HL-60 (cell line): ENCODE data around the gene DSC1.

Source experiments
- DNase-seq, 2 experiments: peaks; one replicate each; pipeline ENCODE4 v3.0.0-alpha.2; 2010 to 2020; ENCODE audit warnings: low read depth in 1 of 2, low spot score in 1 of 2
- H3K27ac ChIP-seq: fragments of 250-450 bp; sonication (Bioruptor Pico); replicated peaks from 2 replicates; pipeline ENCODE4 v1.5.1; 2020; ENCODE audit warnings: mild to moderate bottlenecking, moderate library complexity
- H3K27me3 ChIP-seq: fragments of 250-450 bp; sonication (Bioruptor Pico); 2 replicates; pipeline ENCODE4 v1.5.1; 2021; ENCODE audit warnings: mild to moderate bottlenecking, moderate library complexity; ENCODE audit not compliant: insufficient read depth, poor library complexity, severe bottlenecking
- H3K4me3 ChIP-seq: replicated peaks from 2 replicates; pipeline ENCODE4 v1.5.1; 2011; ENCODE audit warnings: mild to moderate bottlenecking, control low read depth, low read length; ENCODE audit not compliant: insufficient read depth
- GABPA ChIP-seq: IDR thresholded peaks from 2 replicates; pipeline ENCODE4 v1.6.1; 2012; ENCODE audit warnings: low read depth
- POLR2AphosphoS5 ChIP-seq: IDR thresholded peaks from 2 replicates; pipeline ENCODE4 v1.6.1; 2012; ENCODE audit warnings: low read depth
- REST ChIP-seq: IDR thresholded peaks from 2 replicates; pipeline ENCODE4 v1.6.1; 2012; ENCODE audit warnings: low read depth; ENCODE audit not compliant: insufficient replicate concordance
- SPI1 ChIP-seq: IDR thresholded peaks from 2 replicates; pipeline ENCODE4 v1.6.1; 2012; ENCODE audit warnings: low read depth, mild to moderate bottlenecking, borderline replicate concordance
- TF ChIP-seq, protein P1 (sequence below): IDR thresholded peaks from one replicate; pipeline ENCODE4 v1.5.1; 2011; ENCODE audit warnings: low read length, control low read depth, inconsistent platforms; ENCODE audit not compliant: insufficient read depth

DSC1 gene

GRCh38 chr18:31116853-31117595 is 45.6 kb downstream of the DSC1 start:
- Histone ChIP-seq H3K4me3 (no peak overlapping the region), H3K27me3 (no peaks in the 10 kb centered on the region), H3K27ac (no peak overlapping the region)
- DNase-seq = no peak
- TF ChIP-seq POLR2AphosphoS5 (no peak), GABPA (no peak), SPI1 (no peak), REST (no peak)
- TF ChIP-seq, protein P1, sequence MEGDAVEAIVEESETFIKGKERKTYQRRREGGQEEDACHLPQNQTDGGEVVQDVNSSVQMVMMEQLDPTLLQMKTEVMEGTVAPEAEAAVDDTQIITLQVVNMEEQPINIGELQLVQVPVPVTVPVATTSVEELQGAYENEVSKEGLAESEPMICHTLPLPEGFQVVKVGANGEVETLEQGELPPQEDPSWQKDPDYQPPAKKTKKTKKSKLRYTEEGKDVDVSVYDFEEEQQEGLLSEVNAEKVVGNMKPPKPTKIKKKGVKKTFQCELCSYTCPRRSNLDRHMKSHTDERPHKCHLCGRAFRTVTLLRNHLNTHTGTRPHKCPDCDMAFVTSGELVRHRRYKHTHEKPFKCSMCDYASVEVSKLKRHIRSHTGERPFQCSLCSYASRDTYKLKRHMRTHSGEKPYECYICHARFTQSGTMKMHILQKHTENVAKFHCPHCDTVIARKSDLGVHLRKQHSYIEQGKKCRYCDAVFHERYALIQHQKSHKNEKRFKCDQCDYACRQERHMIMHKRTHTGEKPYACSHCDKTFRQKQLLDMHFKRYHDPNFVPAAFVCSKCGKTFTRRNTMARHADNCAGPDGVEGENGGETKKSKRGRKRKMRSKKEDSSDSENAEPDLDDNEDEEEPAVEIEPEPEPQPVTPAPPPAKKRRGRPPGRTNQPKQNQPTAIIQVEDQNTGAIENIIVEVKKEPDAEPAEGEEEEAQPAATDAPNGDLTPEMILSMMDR = no peak

DNA sequence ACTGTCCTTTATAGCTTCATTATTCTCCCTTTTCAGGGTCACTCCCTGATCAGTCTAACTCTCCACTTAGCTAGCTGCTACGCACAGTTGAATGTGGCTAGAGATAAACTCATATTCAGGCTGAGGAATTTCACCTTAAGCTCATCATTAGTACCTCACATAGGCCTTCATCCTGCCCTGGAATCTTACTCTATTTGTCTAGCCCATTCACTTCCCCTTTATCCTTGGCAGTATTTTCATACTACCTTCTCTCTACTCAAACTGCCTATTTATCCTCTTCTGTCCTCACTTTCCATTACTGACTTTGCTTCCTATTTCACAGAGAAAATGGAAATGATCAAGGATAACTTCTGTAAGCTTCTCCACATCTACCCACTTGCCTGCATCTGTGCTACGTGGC is 49.9 kb downstream of the DSC1 start:
- no peak overlapping the region for H3K27ac ChIP-seq
- TF ChIP-seq REST (no peak), POLR2AphosphoS5 (no peak), SPI1 (peak; percentile 91)
- no peak for DNase-seq
- H3K27me3 ChIP-seq = no peaks in the 10 kb centered on the region
- H3K4me3 ChIP-seq = no peak overlapping the region

DNA sequence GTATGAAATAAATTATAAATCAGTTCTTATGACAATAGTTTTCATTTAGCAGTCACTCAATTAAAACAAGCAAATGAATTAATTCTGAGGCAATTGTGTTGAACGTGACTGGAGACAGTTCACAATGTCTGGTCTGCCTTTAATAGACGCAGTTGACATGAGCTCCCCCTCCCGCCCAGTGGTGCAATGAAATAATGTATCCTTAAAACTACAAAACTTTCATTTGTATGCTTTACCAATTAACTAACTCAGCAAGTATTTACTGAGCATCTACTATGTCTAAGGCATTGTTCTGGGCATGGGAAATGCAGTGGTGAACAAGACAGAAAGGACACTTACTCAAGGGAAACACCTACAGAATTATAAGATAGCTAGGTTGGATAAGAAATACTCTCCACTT is 56.9 kb downstream of the DSC1 start:
- TF ChIP-seq, protein P1 = no peak
- no peak for TF ChIP-seq SPI1
- TF ChIP-seq POLR2AphosphoS5 = no peak
- TF ChIP-seq REST = no peak
- TF ChIP-seq GABPA = no peak
- no peak overlapping the region for H3K4me3 ChIP-seq
- H3K27ac ChIP-seq = no peak overlapping the region
- no peak for DNase-seq
- no peaks in the 10 kb centered on the region for H3K27me3 ChIP-seq

DNA sequence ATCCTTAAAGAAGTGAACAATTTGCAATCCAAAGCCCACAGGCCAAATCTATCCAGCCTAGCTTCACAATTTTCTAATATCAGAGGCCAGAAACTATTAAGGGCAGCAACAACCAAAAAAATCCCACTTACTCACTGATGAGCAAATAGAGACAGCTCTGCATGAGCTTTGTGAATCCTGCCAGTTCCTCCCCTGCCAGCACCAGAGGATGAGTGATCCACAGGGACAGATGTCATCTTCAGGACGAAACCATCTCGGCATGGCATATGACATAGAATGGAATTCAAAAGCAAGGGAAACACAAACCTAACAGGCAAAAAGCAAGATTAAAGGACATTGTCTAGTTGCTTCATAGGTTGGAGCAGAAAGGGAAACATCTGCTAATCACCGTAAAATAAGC is 58.2 kb downstream of the DSC1 start:
- no peak for DNase-seq
- no peak for TF ChIP-seq GABPA
- Histone ChIP-seq H3K4me3 (no peak overlapping the region), H3K27ac (no peak overlapping the region), H3K27me3 (no peaks in the 10 kb centered on the region)
